Esophagus (tissue), 2 donors: Measurements from ENCODE around the gene KSR1. TPM values are rescaled to one million over a fixed set of nuclear protein-coding genes. Genes with fewer than 3 reads are reported as not detected.
"Not testable (repeated sequence)": the region's sequence is repeated elsewhere in the genome, so short reads cannot be mapped to it uniquely, and the experiment has no call there.

Experiments
- H3K27ac ChIP-seq, 2 donors: one replicate each; pipeline ENCODE4 v1.5.1; 2013; ENCODE audit warnings: low read depth in 2 of 2, mild to moderate bottlenecking in 2 of 2, inconsistent platforms in 1 of 2, low read length in 1 of 2, moderate library complexity in 1 of 2
- H3K27me3 ChIP-seq, 2 donors: one replicate each; pipeline ENCODE4 v1.6.1; 2013; ENCODE audit warnings: low read length in 2 of 2, control low read depth in 1 of 2, mild to moderate bottlenecking in 1 of 2; ENCODE audit not compliant: insufficient read depth in 2 of 2, control insufficient read depth in 1 of 2
- H3K36me3 ChIP-seq, 2 donors: one replicate each; pipeline ENCODE4 v1.6.1; 2013; ENCODE audit warnings: low read length in 1 of 2; ENCODE audit not compliant: control insufficient read depth in 2 of 2, insufficient read depth in 2 of 2
- H3K4me1 ChIP-seq, 2 donors: one replicate each; pipeline ENCODE4 v1.6.1; 2013; ENCODE audit warnings: low read length in 1 of 2; ENCODE audit not compliant: control insufficient read depth in 2 of 2, insufficient read depth in 2 of 2
- H3K4me3 ChIP-seq, 2 donors: one replicate each; pipeline ENCODE4 v1.5.1; 2013; ENCODE audit warnings: low read length in 2 of 2, mild to moderate bottlenecking in 2 of 2, low read depth in 1 of 2, moderate library complexity in 1 of 2
- H3K9me3 ChIP-seq, 2 donors: one replicate each; pipeline ENCODE4 v1.6.1; 2013; ENCODE audit warnings: mild to moderate bottlenecking in 2 of 2, low read depth in 1 of 2, low read length in 1 of 2, moderate library complexity in 1 of 2; ENCODE audit not compliant: control insufficient read depth in 2 of 2, insufficient read depth in 1 of 2
- WGBS, 2 donors: extraction: QIAGEN DNeasy Blood & Tissue Kit; methylation state at CpG; one replicate each; pipeline ENCODE4 v1.1.7; 2013; 5-methylcytosine and 5-hydroxymethylcytosine counted together
- polyA plus RNA-seq, 2 donors: library from polyadenylated mRNA; stranded (reverse); fragments of 200-250 nt; gene quantifications; one replicate each; pipeline ENCODE4 v1.2.3, GENCODE V29; 2013
- donor health status: healthy with polysubstance abuse.
- donor health status: Bipolar disorder and iron deficiency.

KSR1 gene
- polyA plus RNA-seq, 2 donors = 35.3 to 52.4 TPM

GRCh38 chr17:27647765-27648164 lies 191.5 kb downstream of the KSR1 start:
- WGBS, 2 donors = 61 to 65% methylated on average over 9 of the region's 9 CpGs
- H3K27ac ChIP-seq = no peak overlapping the region
- H3K27me3 ChIP-seq = no peaks in the 10 kb centered on the region
- peaks cover 0 to 9% of the 10 kb centered on the region in 2 donors for H3K4me1 ChIP-seq
- no peak overlapping the region for H3K4me3 ChIP-seq
- no peaks in the 10 kb centered on the region for H3K9me3 ChIP-seq
- H3K36me3 ChIP-seq = peaks cover 0 to 2% of the 10 kb centered on the region in 2 donors

- H3K4me1 ChIP-seq, H3K36me3 ChIP-seq, H3K27ac ChIP-seq, H3K9me3 ChIP-seq, H3K4me3 ChIP-seq, H3K27me3 ChIP-seq: not testable (repeated sequence)
- 73 to 79% methylated on average over 4 to 5 of the region's 5 CpGs for WGBS, 2 donors
Observed at GRCh38 chr17:27649111-27649571, 192.9 kb downstream of the KSR1 start.

DNA sequence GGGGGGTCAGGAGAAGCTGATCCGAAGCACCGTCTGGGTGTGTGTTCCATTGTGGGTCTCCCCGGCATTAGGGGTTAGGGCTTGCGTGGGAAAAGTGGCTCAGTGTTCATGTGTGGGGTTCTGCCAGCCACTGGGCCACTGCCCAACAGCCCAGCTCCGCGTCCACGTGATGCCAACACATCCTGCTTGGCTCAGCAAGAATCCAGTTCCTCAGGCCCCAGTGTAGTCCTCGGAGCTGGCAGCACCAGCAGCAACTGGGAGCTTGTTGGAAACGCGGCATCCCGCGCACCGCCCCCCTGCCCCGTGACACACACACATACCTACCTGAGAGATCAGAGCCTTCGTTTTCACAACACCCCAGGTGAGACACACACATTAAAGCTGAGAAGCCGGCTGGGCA lies 193.7 kb downstream of the KSR1 start:
- Histone ChIP-seq H3K4me3 (no peak overlapping the region), H3K27me3 (no peaks in the 10 kb centered on the region), H3K9me3 (no peaks in the 10 kb centered on the region), H3K36me3 (peaks cover 0 to 2% of the 10 kb centered on the region in 2 donors), H3K27ac (no peak overlapping the region), H3K4me1 (no peaks in the 10 kb centered on the region)
- 73 to 75% methylated on average over 16 of the region's 16 CpGs for WGBS, 2 donors

DNA sequence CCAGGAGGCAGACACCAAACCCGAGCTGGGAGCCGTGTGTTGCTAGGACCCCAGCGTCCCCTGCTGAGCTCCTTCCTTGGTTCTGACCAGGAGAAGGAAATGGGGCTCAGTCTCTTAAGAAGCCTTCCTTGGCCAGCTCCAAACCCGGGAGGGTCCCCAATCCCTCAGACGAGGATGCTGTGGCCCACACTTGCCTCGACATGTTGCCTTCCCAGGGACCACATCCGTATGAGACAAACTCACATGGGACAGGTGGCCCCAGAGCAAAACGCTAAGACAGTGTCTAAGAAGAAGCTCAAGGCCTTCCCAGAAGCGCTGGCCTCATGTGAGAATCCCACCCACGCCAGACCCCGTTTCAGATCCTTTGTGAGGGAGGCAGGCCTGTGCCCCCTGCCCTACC lies 194.6 kb downstream of the KSR1 start:
- 70 to 71% methylated on average over 11 of the region's 11 CpGs for WGBS, 2 donors
- Histone ChIP-seq H3K4me1 (no peaks in the 10 kb centered on the region), H3K4me3 (no peak overlapping the region)

GRCh38 chr17:27651411-27652345 lies 195.4 kb downstream of the KSR1 start:
- Histone ChIP-seq H3K4me3 (no peak overlapping the region), H3K27me3 (no peaks in the 10 kb centered on the region), H3K4me1 (no peaks in the 10 kb centered on the region), H3K36me3 (peaks cover 0 to 2% of the 10 kb centered on the region in 2 donors), H3K9me3 (no peaks in the 10 kb centered on the region), H3K27ac (no peak overlapping the region)
- WGBS, 2 donors = 51 to 54% methylated on average over 16 of the region's 16 CpGs

More for the DNA sequence above, 194.6 kb downstream of the KSR1 start:
- peaks cover 0 to 2% of the 10 kb centered on the region in 2 donors for H3K36me3 ChIP-seq
- H3K27ac ChIP-seq = no peak overlapping the region
- H3K27me3 ChIP-seq = no peaks in the 10 kb centered on the region
- H3K9me3 ChIP-seq = no peaks in the 10 kb centered on the region

DNA sequence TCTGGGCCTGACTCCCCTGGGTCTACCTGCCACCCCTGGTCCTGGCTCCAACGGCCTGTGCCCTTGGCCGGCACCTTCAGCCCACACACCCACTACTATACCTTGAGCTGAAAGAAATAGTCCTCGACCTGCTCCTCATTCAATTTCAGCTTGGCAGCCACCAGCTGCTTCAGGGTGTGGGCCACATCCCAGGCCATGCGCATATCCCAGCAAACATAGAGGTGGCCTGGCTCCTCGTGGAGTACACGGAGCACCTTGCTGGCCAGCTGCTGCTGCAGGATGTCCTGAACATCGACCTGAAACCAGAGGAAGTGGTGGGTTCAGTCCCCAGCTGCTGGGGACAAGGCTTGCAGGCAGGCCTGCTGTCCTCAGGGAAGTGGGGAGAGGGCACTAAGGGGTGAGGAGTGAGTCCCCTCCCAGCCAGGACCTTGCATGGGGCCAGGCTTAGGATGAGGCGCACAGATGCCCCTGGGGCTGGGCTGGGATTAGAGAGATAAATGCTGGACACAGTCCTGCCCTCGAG lies 197.3 kb downstream of the KSR1 start:
- H3K4me1 ChIP-seq, H3K27ac ChIP-seq, H3K36me3 ChIP-seq, H3K9me3 ChIP-seq, H3K27me3 ChIP-seq, H3K4me3 ChIP-seq: not testable (repeated sequence)
- 74 to 81% methylated on average over 8 to 9 of the region's 9 CpGs for WGBS, 2 donors

DNA sequence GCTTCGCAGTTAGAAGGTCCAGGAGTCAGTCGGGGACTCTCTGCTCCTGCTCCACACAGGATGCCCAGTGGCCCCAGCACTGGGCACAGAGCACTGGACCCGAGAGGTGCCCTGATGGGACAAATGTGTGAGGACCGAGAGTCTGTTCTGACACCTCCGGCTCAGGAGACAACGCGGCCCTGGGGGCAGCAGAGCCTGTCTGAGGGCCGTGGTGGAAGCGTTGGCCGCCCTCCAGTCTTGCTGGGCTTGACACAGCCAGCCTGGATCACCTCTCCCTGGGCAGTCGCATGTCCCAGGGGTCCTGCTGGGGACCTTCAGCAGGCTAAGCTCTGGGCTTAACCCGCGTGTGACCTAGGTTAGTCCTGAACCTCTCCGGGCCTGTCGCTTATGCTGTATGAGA lies 197.9 kb downstream of the KSR1 start:
- no peak overlapping the region for H3K4me3 ChIP-seq
- 90 to 91% methylated on average over 15 of the region's 15 CpGs for whole genome bisulfite sequencing, 2 donors

DNA sequence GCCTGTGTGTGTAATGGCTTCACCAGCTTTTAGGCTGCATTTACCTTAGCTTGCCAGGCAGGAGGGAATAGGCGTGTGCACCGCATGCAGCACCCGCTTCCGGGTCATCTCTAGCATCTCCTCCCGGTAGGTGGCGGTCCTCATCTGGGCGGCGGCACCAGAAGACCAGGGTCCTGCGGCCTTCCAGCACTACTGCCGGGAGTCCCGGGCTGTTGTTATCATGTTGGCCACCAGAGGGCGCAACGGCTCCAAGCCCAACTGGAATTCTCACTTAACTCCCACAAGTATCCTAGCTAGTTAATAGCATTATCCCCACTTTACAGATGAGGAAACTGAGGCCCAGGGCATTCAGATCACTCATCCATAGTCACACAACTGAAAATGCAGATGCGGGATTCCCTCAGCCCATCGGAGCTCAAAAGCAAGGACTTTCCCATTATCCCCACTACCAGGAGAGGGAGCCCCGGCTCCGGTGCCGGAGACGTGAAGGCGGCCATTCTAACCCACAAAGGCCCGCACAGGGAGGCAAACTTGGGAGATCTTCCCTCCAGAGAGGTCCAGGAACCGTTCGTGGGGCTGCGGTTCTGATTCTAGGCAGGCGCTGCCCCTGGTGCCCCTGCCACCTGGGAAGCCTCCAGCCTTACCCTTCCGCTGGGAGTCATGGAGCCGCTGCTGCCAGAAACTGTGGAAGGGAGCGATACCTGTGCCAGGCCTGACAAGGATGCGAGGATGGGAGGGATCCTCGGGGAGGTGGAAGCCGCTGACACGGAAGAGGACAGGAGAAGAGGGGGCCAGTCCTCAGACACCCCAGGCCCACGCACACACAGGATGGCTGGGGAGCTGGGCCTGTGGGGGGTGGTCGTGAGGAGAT lies 198.6 kb downstream of the KSR1 start:
- Histone ChIP-seq H3K4me1 (no peaks in the 10 kb centered on the region), H3K4me3 (no peak overlapping the region), H3K9me3 (no peaks in the 10 kb centered on the region), H3K27me3 (no peaks in the 10 kb centered on the region), H3K27ac (no peak overlapping the region), H3K36me3 (no peaks in the 10 kb centered on the region)
- WGBS, 2 donors = 40 to 44% methylated on average over 32 to 34 of the region's 34 CpGs

More for the DNA sequence above, 197.9 kb downstream of the KSR1 start:
- Histone ChIP-seq H3K27ac (no peak overlapping the region), H3K4me1 (no peaks in the 10 kb centered on the region), H3K36me3 (no peaks in the 10 kb centered on the region), H3K9me3 (no peaks in the 10 kb centered on the region), H3K27me3 (no peaks in the 10 kb centered on the region)

GRCh38 chr17:27655525-27656111 lies 199.4 kb downstream of the KSR1 start:
- H3K27ac ChIP-seq, H3K4me1 ChIP-seq, H3K27me3 ChIP-seq, H3K4me3 ChIP-seq, H3K9me3 ChIP-seq, H3K36me3 ChIP-seq: not testable (repeated sequence)
- 86 to 87% methylated on average over 16 of the region's 16 CpGs for WGBS, 2 donors
